ENCODE data around the gene SPACA1. TPM values are rescaled to one million over a fixed set of nuclear protein-coding genes. Genes with fewer than 3 reads are reported as not detected.
"Not testable (repeated sequence)": the region's sequence is repeated elsewhere in the genome, so short reads cannot be mapped to it uniquely, and the experiment has no call there.

The SPACA1 gene, protein sequence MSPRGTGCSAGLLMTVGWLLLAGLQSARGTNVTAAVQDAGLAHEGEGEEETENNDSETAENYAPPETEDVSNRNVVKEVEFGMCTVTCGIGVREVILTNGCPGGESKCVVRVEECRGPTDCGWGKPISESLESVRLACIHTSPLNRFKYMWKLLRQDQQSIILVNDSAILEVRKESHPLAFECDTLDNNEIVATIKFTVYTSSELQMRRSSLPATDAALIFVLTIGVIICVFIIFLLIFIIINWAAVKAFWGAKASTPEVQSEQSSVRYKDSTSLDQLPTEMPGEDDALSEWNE
- total RNA-seq: not detected

DNA sequence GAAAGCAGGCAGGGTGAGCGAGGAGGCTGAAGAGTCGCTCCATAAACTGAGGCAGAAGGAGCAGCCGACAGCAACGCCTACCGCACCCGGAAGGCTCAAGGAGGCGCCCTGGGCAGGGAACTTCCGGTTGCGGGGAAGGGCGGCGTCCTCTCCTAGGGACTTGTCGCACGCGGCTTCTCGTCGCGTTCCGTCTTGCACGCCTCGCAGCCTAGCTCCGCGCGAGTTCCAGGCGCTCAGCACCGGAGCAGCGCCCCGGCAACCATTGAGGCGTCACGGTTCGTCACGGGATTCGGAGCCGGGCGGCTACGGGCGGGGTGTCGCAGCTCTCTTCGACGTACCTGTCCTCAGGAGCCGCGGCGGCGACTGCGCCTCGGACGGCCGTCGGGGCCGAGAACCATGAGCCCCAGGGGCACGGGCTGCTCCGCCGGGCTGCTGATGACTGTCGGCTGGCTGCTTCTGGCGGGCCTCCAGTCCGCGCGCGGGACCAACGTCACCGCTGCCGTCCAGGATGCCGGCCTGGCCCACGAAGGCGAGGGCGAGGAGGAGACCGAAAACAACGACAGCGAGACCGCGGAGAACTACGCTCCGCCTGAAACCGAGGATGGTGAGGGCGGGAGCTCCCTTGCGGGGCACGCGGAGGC, at the start of gene SPACA1:
TSS of gene SPACA1 (plus strand) at position 332 of the 641 bp plus-strand sequence. CDS start at position 397, 65 bp downstream.
- DNase-seq: no peak
- H3K27me3 ChIP-seq: no peaks in the 10 kb centered on the region
- H3K4me3 ChIP-seq: no peak within 1 kb of the TSS
- H3K9ac ChIP-seq (ENCODE audit: low read depth in 2 of 2, low read length in 2 of 2): no peak within 1 kb of the TSS
- no peaks in the 10 kb centered on the region for H3K36me3 ChIP-seq
- TF ChIP-seq, protein P1, sequence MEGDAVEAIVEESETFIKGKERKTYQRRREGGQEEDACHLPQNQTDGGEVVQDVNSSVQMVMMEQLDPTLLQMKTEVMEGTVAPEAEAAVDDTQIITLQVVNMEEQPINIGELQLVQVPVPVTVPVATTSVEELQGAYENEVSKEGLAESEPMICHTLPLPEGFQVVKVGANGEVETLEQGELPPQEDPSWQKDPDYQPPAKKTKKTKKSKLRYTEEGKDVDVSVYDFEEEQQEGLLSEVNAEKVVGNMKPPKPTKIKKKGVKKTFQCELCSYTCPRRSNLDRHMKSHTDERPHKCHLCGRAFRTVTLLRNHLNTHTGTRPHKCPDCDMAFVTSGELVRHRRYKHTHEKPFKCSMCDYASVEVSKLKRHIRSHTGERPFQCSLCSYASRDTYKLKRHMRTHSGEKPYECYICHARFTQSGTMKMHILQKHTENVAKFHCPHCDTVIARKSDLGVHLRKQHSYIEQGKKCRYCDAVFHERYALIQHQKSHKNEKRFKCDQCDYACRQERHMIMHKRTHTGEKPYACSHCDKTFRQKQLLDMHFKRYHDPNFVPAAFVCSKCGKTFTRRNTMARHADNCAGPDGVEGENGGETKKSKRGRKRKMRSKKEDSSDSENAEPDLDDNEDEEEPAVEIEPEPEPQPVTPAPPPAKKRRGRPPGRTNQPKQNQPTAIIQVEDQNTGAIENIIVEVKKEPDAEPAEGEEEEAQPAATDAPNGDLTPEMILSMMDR (IDR thresholded peaks at IDR 0.05): no peak
- H3K4me1 ChIP-seq: no peaks in the 10 kb centered on the region
- H3K9me3 ChIP-seq: no peaks in the 10 kb centered on the region
- H3K27ac ChIP-seq: no peak within 1 kb of the TSS
- intact Hi-C loops (cut with DNase I): no loop called here

DNA sequence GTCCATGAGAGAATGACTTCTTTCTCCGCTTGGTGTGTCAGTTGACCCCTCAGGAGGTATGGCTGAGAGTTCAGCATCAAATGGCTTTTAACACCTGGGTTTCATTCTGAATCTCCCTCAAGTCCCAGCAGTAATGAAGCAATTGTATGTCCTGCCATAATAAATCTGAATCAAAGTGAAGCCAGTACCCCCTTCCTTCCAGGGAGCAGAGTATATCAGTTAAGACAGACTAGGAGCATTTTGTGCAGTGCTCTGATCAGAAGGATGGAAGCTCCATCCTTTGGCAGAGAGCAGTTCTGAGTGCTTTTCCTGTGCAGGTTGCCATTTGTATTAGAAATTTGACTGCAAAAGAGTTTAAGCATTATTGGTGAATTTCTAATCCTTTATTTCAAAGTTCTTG, 46.9 kb upstream of the SPACA1 start:
- H3K9me3 ChIP-seq: no peaks in the 10 kb centered on the region
- H3K27ac ChIP-seq: no peak overlapping the region
- no peak overlapping the region for H3K9ac ChIP-seq (ENCODE audit: low read depth in 2 of 2, low read length in 2 of 2)
- H3K4me3 ChIP-seq: no peak overlapping the region
- no peaks in the 10 kb centered on the region for H3K36me3 ChIP-seq
- intact Hi-C loops (cut with DNase I): no loop called here
- H3K27me3 ChIP-seq: no peaks in the 10 kb centered on the region
- no peak for DNase-seq
- H3K4me1 ChIP-seq: no peaks in the 10 kb centered on the region
- TF ChIP-seq, protein P1 (IDR thresholded peaks at IDR 0.05): no peak

DNA sequence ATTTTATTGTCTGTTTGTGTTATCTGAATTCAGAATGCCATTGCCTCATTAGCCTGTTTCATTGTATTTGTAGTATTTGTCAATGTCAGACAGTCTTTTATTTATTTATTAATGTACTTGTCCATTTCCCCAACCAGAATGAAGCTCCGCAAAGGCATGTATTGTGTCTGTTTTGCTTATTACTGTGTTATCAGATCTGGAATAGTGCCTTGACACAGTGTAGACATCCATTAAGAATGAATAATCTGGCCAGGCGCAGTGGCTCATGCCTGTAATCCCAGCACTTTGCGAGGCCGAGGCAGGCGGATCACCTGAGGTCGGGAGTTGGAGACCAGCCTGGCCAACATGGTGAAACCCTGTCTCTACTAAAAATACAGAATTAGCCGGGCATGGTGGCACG, 46.4 kb upstream of the SPACA1 start:
- H3K27ac ChIP-seq; H3K27me3 ChIP-seq; H3K36me3 ChIP-seq; H3K4me3 ChIP-seq; H3K9me3 ChIP-seq; intact Hi-C loops (cut with DNase I); DNase-seq; H3K9ac ChIP-seq (ENCODE audit: low read depth in 2 of 2, low read length in 2 of 2); H3K4me1 ChIP-seq: not testable (repeated sequence)

DNA sequence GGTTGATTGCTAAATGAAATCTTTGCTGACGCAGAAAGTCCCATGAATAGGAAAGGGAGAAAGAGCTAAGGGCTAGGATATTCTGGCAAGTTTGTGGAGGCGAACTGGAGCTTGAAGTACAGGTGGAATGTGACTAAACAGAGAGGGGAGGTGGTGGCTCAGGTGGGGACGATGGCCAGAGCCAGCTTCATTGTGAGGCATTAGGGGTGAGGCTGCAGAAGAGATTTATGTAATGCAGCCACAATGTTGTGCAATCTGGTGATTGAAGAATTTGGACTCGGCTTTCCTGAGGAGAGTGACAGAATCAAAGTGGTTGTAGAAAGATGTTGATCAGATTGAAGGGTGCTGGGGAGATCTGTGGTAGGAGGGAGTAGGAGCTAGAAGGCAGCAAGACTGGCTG, 42.9 kb upstream of the SPACA1 start:
- intact Hi-C loops (cut with DNase I): no loop called here
- no peaks in the 10 kb centered on the region for H3K4me1 ChIP-seq
- no peak overlapping the region for H3K4me3 ChIP-seq
- no peaks in the 10 kb centered on the region for H3K36me3 ChIP-seq
- no peak overlapping the region for H3K27ac ChIP-seq
- no peak for DNase-seq
- TF ChIP-seq, protein P1 (IDR thresholded peaks at IDR 0.05): no peak
- H3K9ac ChIP-seq (ENCODE audit: low read depth in 2 of 2, low read length in 2 of 2): no peak overlapping the region
- H3K27me3 ChIP-seq: no peaks in the 10 kb centered on the region
- H3K9me3 ChIP-seq: no peaks in the 10 kb centered on the region

DNA sequence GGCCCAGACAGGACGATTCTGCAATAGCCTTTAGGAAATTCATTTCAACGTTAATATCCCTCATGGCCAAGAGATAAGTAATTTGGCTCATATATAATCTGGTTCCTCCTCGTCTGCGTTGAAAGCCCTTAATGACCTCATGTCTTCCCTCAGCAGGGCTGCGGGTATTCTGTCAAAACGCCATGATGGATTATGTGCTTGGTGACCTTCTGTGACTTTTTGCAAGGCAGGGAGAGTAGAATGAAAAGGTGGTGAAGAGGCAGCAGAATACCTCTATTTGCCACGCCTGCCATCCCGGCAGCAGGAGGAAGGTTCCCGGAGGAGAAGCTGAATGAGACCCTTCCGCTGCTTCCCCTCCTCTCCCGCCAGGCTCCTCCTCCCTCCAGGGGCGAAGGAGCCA, 41.1 kb upstream of the SPACA1 start:
- H3K27me3 ChIP-seq: no peaks in the 10 kb centered on the region
- TF ChIP-seq, protein P1 (IDR thresholded peaks at IDR 0.05): no peak
- no peaks in the 10 kb centered on the region for H3K4me1 ChIP-seq
- no peak overlapping the region for H3K27ac ChIP-seq
- no peak overlapping the region for H3K4me3 ChIP-seq
- H3K36me3 ChIP-seq: no peaks in the 10 kb centered on the region
- DNase-seq: no peak
- no peaks in the 10 kb centered on the region for H3K9me3 ChIP-seq
- intact Hi-C loops (cut with DNase I): no loop called here
- H3K9ac ChIP-seq (ENCODE audit: low read depth in 2 of 2, low read length in 2 of 2): no peak overlapping the region

DNA sequence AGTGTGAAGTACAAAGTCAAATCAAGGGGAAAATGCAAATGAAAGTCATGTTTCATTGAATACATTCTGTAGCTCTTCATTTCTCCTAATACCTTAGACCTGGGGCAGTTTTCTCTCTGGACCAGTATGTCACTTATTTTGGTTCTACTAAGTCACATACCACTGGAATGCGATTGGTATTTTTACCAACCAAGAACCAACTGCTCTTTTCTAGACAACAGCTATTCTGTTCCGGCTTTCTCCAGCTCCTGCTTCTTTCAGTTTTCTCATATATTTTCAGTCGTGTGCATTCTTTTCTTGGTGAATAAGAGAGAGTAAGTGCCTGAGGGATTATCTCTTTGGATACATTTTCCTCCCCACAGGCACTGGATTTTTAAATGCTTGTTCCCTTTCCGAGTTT, 39.2 kb upstream of the SPACA1 start:
- no peaks in the 10 kb centered on the region for H3K9me3 ChIP-seq
- TF ChIP-seq, protein P1 (IDR thresholded peaks at IDR 0.05): no peak
- no peak overlapping the region for H3K9ac ChIP-seq (ENCODE audit: low read depth in 2 of 2, low read length in 2 of 2)
- DNase-seq: no peak
- no peak overlapping the region for H3K4me3 ChIP-seq
- no peaks in the 10 kb centered on the region for H3K27me3 ChIP-seq
- no peaks in the 10 kb centered on the region for H3K4me1 ChIP-seq
- H3K27ac ChIP-seq: no peak overlapping the region
- no peaks in the 10 kb centered on the region for H3K36me3 ChIP-seq
- intact Hi-C loops (cut with DNase I): no loop called here

Data from colonic mucosa (tissue), 4 donors.